Measurements from ENCODE around the gene GORASP1. TPM values are rescaled to one million over a fixed set of nuclear protein-coding genes. Genes with fewer than 3 reads are reported as not detected.

The GORASP1 gene
- polyA plus RNA-seq, 4 donors, result 30.5 to 60.0 (median 42.4) TPM

GRCh38 chr3:39149498-39150147 lies 42.2 kb upstream of the GORASP1 start:
- Histone ChIP-seq H3K4me3 (ENCODE audit: low read depth in 1 of 3, low read length in 3 of 3) (no peak overlapping the region), H3K27me3 (ENCODE audit: control insufficient read depth in 3 of 3, insufficient read depth in 3 of 3, low read length in 3 of 3) (no peaks in the 10 kb centered on the region), H3K9me3 (ENCODE audit: control insufficient read depth in 2 of 2, insufficient read depth in 1 of 2, low read depth in 1 of 2, low read length in 1 of 2) (no peaks in the 10 kb centered on the region), H3K4me1 (ENCODE audit: control insufficient read depth in 3 of 3, insufficient read depth in 2 of 3, low read depth in 1 of 3, low read length in 2 of 3) (peaks cover 21 to 70% (median 32%) of the 10 kb centered on the region in 3 donors), H3K27ac (ENCODE audit: low read depth in 1 of 3, low read length in 2 of 3) (peak overlapping the region in 2 of 3 donors; percentile 22 to 100), H3K36me3 (ENCODE audit: control insufficient read depth in 3 of 3, insufficient read depth in 2 of 3, low read depth in 1 of 3, low read length in 3 of 3) (peaks cover 5 to 31% (median 7%) of the 10 kb centered on the region in 3 donors)
- DNase-seq (no peak), FAIRE-seq (no peak)
- WGBS, 3 donors, result 77 to 88% (median 80%) methylated on average over 3 of the region's 3 CpGs

GRCh38 chr3:39149059-39149455 lies 41.6 kb upstream of the GORASP1 start:
- no peak for DNase-seq
- 69 to 79% (median 76%) methylated on average over 4 of the region's 4 CpGs for WGBS, 3 donors
- Histone ChIP-seq H3K36me3 (ENCODE audit: control insufficient read depth in 3 of 3, insufficient read depth in 2 of 3, low read depth in 1 of 3, low read length in 3 of 3) (peaks cover 8 to 37% (median 12%) of the 10 kb centered on the region in 3 donors), H3K4me3 (ENCODE audit: low read depth in 1 of 3, low read length in 3 of 3) (no peak overlapping the region), H3K27ac (ENCODE audit: low read depth in 1 of 3, low read length in 2 of 3) (peak overlapping the region in 2 of 3 donors; percentile 87 to 95), H3K4me1 (ENCODE audit: control insufficient read depth in 3 of 3, insufficient read depth in 2 of 3, low read depth in 1 of 3, low read length in 2 of 3) (peaks cover 21 to 64% (median 32%) of the 10 kb centered on the region in 3 donors), H3K27me3 (ENCODE audit: control insufficient read depth in 3 of 3, insufficient read depth in 3 of 3, low read length in 3 of 3) (no peaks in the 10 kb centered on the region), H3K9me3 (ENCODE audit: control insufficient read depth in 2 of 2, insufficient read depth in 1 of 2, low read depth in 1 of 2, low read length in 1 of 2) (no peaks in the 10 kb centered on the region)
- no peak for FAIRE-seq

GRCh38 chr3:39148435-39149058 lies 41.1 kb upstream of the GORASP1 start:
- peak overlapping the region; percentile 87 to 95 (median 88) for H3K27ac ChIP-seq (ENCODE audit: low read depth in 1 of 3, low read length in 2 of 3)
- no peak overlapping the region for H3K4me3 ChIP-seq (ENCODE audit: low read depth in 1 of 3, low read length in 3 of 3)
- WGBS, 3 donors, result 46 to 62% (median 60%) methylated on average over 9 of the region's 9 CpGs
- no peaks in the 10 kb centered on the region for H3K27me3 ChIP-seq (ENCODE audit: control insufficient read depth in 3 of 3, insufficient read depth in 3 of 3, low read length in 3 of 3)
- no peaks in the 10 kb centered on the region for H3K9me3 ChIP-seq (ENCODE audit: control insufficient read depth in 2 of 2, insufficient read depth in 1 of 2, low read depth in 1 of 2, low read length in 1 of 2)
- no peak for FAIRE-seq
- H3K4me1 ChIP-seq (ENCODE audit: control insufficient read depth in 3 of 3, insufficient read depth in 2 of 3, low read depth in 1 of 3, low read length in 2 of 3), result peaks cover 21 to 60% (median 32%) of the 10 kb centered on the region in 3 donors
- DNase-seq, result no peak
- H3K36me3 ChIP-seq (ENCODE audit: control insufficient read depth in 3 of 3, insufficient read depth in 2 of 3, low read depth in 1 of 3, low read length in 3 of 3), result peaks cover 8 to 42% (median 17%) of the 10 kb centered on the region in 3 donors

GRCh38 chr3:39147711-39148434 lies 40.4 kb upstream of the GORASP1 start:
- no peak overlapping the region for H3K4me3 ChIP-seq (ENCODE audit: low read depth in 1 of 3, low read length in 3 of 3)
- WGBS, 3 donors, result 28 to 55% (median 54%) methylated on average over 9 of the region's 9 CpGs

GRCh38 chr3:39146611-39147591 lies 39.5 kb upstream of the GORASP1 start:
- H3K27me3 ChIP-seq (ENCODE audit: control insufficient read depth in 3 of 3, insufficient read depth in 3 of 3, low read length in 3 of 3), result no peaks in the 10 kb centered on the region
- peak overlapping the region in 1 of 3 donors; percentile 22 for H3K4me3 ChIP-seq (ENCODE audit: low read depth in 1 of 3, low read length in 3 of 3)
- 22 to 29% (median 24%) methylated on average over 15 of the region's 15 CpGs for WGBS, 3 donors
- peak overlapping the region; percentile 87 to 95 (median 88) for H3K27ac ChIP-seq (ENCODE audit: low read depth in 1 of 3, low read length in 2 of 3)
- no peaks in the 10 kb centered on the region for H3K9me3 ChIP-seq (ENCODE audit: control insufficient read depth in 2 of 2, insufficient read depth in 1 of 2, low read depth in 1 of 2, low read length in 1 of 2)
- FAIRE-seq, result no peak
- H3K4me1 ChIP-seq (ENCODE audit: control insufficient read depth in 3 of 3, insufficient read depth in 2 of 3, low read depth in 1 of 3, low read length in 2 of 3), result peaks cover 24 to 70% (median 39%) of the 10 kb centered on the region in 3 donors
- H3K36me3 ChIP-seq (ENCODE audit: control insufficient read depth in 3 of 3, insufficient read depth in 2 of 3, low read depth in 1 of 3, low read length in 3 of 3), result peaks cover 11 to 58% (median 17%) of the 10 kb centered on the region in 3 donors
- DNase-seq, result peak; percentile 69 to 88

More at GRCh38 chr3:39147711-39148434, 40.4 kb upstream of the GORASP1 start:
- Histone ChIP-seq H3K36me3 (ENCODE audit: control insufficient read depth in 3 of 3, insufficient read depth in 2 of 3, low read depth in 1 of 3, low read length in 3 of 3) (peaks cover 8 to 48% (median 17%) of the 10 kb centered on the region in 3 donors), H3K27ac (ENCODE audit: low read depth in 1 of 3, low read length in 2 of 3) (peak overlapping the region; percentile 87 to 95 (median 88)), H3K4me1 (ENCODE audit: control insufficient read depth in 3 of 3, insufficient read depth in 2 of 3, low read depth in 1 of 3, low read length in 2 of 3) (peaks cover 21 to 63% (median 35%) of the 10 kb centered on the region in 3 donors), H3K27me3 (ENCODE audit: control insufficient read depth in 3 of 3, insufficient read depth in 3 of 3, low read length in 3 of 3) (no peaks in the 10 kb centered on the region), H3K9me3 (ENCODE audit: control insufficient read depth in 2 of 2, insufficient read depth in 1 of 2, low read depth in 1 of 2, low read length in 1 of 2) (no peaks in the 10 kb centered on the region)
- FAIRE-seq (no peak), DNase-seq (peak; percentile 45 to 72)

GRCh38 chr3:39146083-39146501 lies 38.7 kb upstream of the GORASP1 start:
- Histone ChIP-seq H3K9me3 (ENCODE audit: control insufficient read depth in 2 of 2, insufficient read depth in 1 of 2, low read depth in 1 of 2, low read length in 1 of 2) (no peaks in the 10 kb centered on the region), H3K4me3 (ENCODE audit: low read depth in 1 of 3, low read length in 3 of 3) (no peak overlapping the region), H3K27ac (ENCODE audit: low read depth in 1 of 3, low read length in 2 of 3) (peak overlapping the region; percentile 39 to 95 (median 87)), H3K4me1 (ENCODE audit: control insufficient read depth in 3 of 3, insufficient read depth in 2 of 3, low read depth in 1 of 3, low read length in 2 of 3) (peaks cover 24 to 70% (median 41%) of the 10 kb centered on the region in 3 donors), H3K36me3 (ENCODE audit: control insufficient read depth in 3 of 3, insufficient read depth in 2 of 3, low read depth in 1 of 3, low read length in 3 of 3) (peaks cover 11 to 66% (median 17%) of the 10 kb centered on the region in 3 donors), H3K27me3 (ENCODE audit: control insufficient read depth in 3 of 3, insufficient read depth in 3 of 3, low read length in 3 of 3) (no peaks in the 10 kb centered on the region)
- peak; percentile 57 to 85 for DNase-seq
- no peak for FAIRE-seq
- WGBS, 3 donors, result 23 to 47% (median 25%) methylated on average over 11 of the region's 11 CpGs

- Histone ChIP-seq H3K4me3 (ENCODE audit: low read depth in 1 of 3, low read length in 3 of 3) (no peak overlapping the region), H3K36me3 (ENCODE audit: control insufficient read depth in 3 of 3, insufficient read depth in 2 of 3, low read depth in 1 of 3, low read length in 3 of 3) (peaks cover 11 to 71% (median 24%) of the 10 kb centered on the region in 3 donors), H3K27me3 (ENCODE audit: control insufficient read depth in 3 of 3, insufficient read depth in 3 of 3, low read length in 3 of 3) (no peaks in the 10 kb centered on the region), H3K4me1 (ENCODE audit: control insufficient read depth in 3 of 3, insufficient read depth in 2 of 3, low read depth in 1 of 3, low read length in 2 of 3) (peaks cover 17 to 66% (median 45%) of the 10 kb centered on the region in 3 donors), H3K27ac (ENCODE audit: low read depth in 1 of 3, low read length in 2 of 3) (no peak overlapping the region), H3K9me3 (ENCODE audit: control insufficient read depth in 2 of 2, insufficient read depth in 1 of 2, low read depth in 1 of 2, low read length in 1 of 2) (no peaks in the 10 kb centered on the region)
- no peak for FAIRE-seq
- no peak for DNase-seq
- 93 to 96% (median 96%) methylated on average over 23 of the region's 23 CpGs for WGBS, 3 donors
Observed at GRCh38 chr3:39144748-39145380, 37.4 kb upstream of the GORASP1 start.

Data from small intestine (tissue), 7 donors.